GM19328 (cell line): Measurements from ENCODE around the gene IRF2.

Experiments used
- ATAC-seq: cut with Tn5 transposase; IDR thresholded peaks from one replicate; pipeline ENCODE4 v1.9.1; 2021; ENCODE audit warnings: mild to moderate bottlenecking, moderate library complexity; ENCODE audit not compliant: unreplicated experiment

Gene IRF2

GRCh38 chr4:184433258-184433892 lies 41.0 kb downstream of the IRF2 start:
- ATAC-seq = no peak

DNA sequence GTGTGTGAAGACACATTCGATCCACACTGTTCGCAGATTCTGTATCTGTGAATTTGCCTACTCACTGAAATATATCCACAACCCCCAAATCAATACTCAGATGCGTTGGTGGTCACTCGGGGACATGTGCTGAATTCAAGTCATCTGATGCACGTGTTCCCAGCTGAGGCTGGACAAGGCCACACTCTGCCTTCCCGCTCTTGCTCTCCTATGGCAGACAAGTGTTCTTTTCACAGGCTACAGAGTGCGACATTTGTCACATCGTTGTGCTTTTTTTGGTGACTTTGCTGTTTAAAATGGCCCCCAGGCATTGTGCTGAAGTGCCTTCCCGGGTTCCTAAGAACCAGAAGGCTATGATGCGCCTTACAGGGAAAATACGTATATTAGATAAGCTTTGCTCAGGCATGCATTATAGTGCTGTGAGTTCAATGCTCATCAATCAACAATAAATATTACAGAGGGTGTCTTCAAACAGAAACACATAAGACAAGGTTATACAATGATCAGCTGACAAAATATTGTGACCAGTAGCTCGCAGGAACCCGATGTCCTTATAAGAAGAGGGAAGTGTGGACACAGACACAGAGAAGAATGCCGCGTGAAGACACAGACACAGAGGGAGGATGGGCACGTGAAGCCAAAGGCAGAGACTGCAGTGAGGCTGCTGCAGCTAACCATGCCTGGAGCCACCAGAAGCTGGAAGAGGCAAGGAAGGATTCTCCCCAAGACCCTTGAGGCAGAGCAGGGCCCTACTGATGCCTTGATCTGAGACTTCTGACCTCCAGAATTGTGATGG lies 42.0 kb downstream of the IRF2 start:
- no peak for ATAC-seq

- no peak for ATAC-seq
Measured at GRCh38 chr4:184430163-184430562, 44.2 kb downstream of the IRF2 start.

GRCh38 chr4:184428787-184429186 lies 45.6 kb downstream of the IRF2 start:
- ATAC-seq = no peak

DNA sequence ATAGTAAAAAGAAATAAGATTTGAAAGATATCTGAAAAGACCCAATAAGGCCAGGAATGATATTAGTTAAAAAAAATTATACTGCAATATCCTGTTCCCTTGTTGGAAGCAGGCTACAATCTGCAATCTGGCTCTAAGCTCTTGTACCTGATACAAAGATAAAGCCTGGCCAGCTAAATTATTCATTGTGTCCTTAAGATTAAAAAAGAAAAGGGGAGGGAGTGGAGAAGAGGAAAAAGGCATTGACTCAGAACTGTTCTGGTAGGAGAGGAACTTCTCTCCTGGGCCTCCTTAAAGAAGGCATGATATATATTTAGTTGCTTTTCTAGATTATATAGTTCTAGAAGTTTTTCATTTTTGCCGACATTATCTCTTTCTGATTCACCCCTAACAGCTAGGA lies 46.7 kb downstream of the IRF2 start:
- no peak for ATAC-seq

- no peak for ATAC-seq
Measured at GRCh38 chr4:184427093-184427492, 47.3 kb downstream of the IRF2 start.

- ATAC-seq = no peak
Measured at GRCh38 chr4:184424993-184425758, 49.2 kb downstream of the IRF2 start.

DNA sequence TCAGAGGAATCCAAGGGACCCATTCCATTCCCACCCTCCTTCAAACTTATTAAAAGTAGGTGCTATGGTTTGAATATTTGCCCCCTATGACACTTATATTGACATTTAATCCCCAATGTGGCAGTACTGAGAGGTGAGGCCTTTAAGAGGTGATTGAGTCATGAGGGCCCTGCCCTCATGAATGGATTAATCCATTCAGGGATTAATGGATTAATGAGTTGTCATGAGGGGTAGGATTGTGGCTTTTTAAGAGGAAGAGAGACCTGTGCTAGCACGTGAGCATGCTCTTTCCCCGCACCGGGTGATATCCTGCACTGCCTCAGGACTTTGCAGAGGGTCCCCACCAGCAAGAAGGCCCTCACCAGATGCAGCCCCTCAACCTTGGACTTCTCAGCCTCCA lies 50.1 kb downstream of the IRF2 start:
- no peak for ATAC-seq

- ATAC-seq = no peak
Measured at GRCh38 chr4:184423003-184423686, 51.2 kb downstream of the IRF2 start.

DNA sequence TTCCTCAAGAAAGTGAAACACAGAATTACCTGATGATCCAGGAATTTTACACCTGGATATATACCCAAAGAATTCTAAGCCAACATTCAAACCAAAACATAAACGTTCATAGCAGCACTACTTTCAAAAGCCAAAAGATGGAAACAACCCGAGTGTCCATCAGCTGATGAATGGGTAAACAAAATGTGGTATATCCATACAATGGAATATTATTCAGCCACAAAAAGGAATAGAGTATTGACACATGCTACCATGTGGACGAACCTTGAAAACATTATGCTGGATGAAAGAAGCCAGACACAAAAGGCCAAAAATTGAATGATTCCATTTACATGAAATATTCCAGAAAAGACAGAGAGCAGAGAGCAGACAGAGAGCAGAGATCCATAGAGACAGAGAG lies 52.0 kb downstream of the IRF2 start:
- ATAC-seq = no peak

DNA sequence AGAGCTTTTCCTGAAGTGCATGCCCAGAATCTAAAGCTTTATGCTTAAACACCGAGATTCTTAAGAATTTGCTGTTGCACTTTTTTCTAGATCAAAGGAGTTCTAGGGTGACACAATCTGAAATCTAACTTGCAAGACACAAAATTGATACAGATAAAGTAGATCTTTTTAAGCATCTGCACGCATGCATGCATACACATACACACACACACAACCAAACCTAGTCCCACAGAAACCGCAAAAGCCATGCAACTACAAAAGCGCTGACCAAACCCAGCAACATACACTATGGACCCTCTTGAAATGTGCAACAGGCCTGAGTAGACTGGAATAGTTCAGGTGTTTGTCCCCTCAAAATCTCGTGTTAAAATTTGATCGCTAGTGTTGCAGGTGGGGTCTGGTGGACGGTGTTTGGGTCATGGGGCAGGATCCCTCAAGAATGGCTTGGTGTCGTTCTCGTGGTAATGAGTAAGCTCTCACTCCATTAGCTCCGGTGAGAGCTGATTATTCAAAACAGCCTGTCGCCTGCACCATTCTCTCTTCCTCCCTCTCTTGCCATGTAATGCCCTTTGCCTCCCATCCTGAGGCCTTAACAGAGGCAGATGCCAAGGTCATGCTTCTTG lies 52.7 kb downstream of the IRF2 start:
- ATAC-seq = no peak

- peak; percentile 36 for ATAC-seq
Measured at GRCh38 chr4:184420881-184421416, 53.4 kb downstream of the IRF2 start.

DNA sequence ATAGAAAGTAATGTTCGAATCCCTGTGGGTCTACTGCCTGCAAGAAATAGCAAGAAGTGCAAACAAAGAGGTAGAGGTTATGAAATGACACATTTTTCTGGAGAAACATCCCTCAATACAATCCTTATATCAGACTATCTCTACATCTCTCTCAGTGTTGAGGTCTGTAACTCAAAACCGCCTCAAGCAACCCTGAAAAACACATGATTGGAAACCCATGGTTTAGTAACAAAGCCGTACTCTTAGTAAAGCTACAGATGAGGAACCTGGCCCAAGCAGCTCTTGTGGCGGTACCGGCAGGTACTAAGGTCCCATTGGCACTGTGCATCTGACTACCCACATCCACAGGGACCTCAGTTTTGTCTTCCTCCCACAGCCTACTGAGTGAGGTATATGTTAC lies 53.9 kb downstream of the IRF2 start:
- no peak for ATAC-seq

- no peak for ATAC-seq
Measured at GRCh38 chr4:184419976-184420375, 54.4 kb downstream of the IRF2 start.

DNA sequence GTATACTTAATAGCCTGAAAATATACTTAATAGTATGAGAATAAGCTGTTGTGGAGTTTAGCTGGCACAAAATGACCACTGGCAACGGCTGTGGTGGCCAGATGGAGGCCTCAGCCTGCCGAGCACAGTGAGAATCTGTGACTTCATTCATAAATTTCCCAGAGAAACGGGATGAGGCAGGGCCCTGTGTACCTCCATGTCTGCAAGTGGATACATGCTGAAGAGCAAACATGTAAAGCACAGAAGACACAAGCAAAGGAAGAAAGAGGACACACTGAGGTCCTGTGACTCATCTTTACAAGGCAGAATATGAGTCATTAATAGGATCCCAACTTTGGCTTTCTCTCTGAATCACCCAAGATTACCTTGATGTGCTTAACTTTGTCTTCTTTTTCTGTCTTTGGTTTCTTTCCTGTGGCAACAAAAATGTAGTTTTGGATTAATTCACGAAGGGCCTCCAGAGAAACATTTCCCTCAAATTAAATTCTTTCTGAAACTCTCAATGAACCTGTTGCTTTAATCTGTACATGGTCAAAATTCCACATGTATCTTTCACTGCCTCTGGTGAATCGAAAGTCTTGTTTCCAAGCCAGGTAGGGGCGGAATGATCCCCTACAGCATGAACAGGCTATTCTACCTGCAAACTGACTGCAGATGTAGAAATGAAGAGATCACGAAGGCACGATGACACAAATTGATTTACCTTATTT lies 56.4 kb downstream of the IRF2 start:
- ATAC-seq = peak; percentile 42

GRCh38 chr4:184416913-184417734 lies 57.2 kb downstream of the IRF2 start:
- ATAC-seq = peak; percentile 66

DNA sequence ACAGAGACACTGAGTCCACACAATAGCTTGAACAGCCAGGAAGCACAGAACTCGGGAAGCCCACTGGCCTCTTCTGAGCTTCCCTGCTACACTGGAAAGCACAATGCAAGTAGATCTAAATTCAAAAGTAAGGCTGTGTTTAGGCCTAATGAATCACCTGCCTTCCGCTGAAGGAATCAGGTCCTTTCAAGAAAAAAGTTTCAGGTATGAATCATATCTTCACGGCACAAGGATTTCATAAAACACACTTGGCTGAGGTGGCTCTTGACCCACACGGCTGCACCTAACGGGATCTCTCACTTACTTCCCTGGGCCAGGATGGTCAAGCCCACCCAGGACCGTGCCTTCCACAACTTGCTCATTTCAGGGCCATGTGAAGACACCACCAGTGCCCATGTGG lies 59.3 kb downstream of the IRF2 start:
- no peak for ATAC-seq

GRCh38 chr4:184413261-184414046 lies 60.9 kb downstream of the IRF2 start:
- ATAC-seq = no peak
